Liver (tissue), 9 donors: ENCODE measurements around the gene SCUBE3. TPM values are rescaled to one million over a fixed set of nuclear protein-coding genes. Genes with fewer than 3 reads are reported as not detected.

Experiments used
- DNase-seq: peaks from one replicate; pipeline ENCODE4 v3.0.0-alpha.2; 2017; ENCODE audit warnings: low spot score
- H3K27ac ChIP-seq, 2 donors: one replicate each; pipeline ENCODE4 v1.7.0; 2013; ENCODE audit warnings: inconsistent platforms in 2 of 2, low read length in 2 of 2, control low read depth in 1 of 2, low read depth in 1 of 2, mild to moderate bottlenecking in 1 of 2
- H3K27me3 ChIP-seq, 4 donors: one replicate each; pipeline versions ENCODE4 v1.6.1 to v1.7.0; 2013; ENCODE audit warnings: low read length in 3 of 4, inconsistent platforms in 1 of 4, mild to moderate bottlenecking in 1 of 4, moderate library complexity in 1 of 4; ENCODE audit not compliant: control insufficient read depth in 4 of 4, insufficient read depth in 4 of 4
- H3K36me3 ChIP-seq, 4 donors: one replicate each; pipeline versions ENCODE4 v1.6.1 to v1.7.0; 2013; ENCODE audit warnings: low read length in 3 of 4, mild to moderate bottlenecking in 3 of 4, low read depth in 1 of 4, moderate library complexity in 1 of 4; ENCODE audit not compliant: control insufficient read depth in 4 of 4, insufficient read depth in 3 of 4
- H3K4me1 ChIP-seq, 4 donors: one replicate each; pipeline versions ENCODE4 v1.6.1 to v1.7.0; 2013; ENCODE audit warnings: low read length in 3 of 4, mild to moderate bottlenecking in 3 of 4, moderate library complexity in 1 of 4; ENCODE audit not compliant: control insufficient read depth in 4 of 4, insufficient read depth in 4 of 4
- H3K4me3 ChIP-seq, 3 donors: one replicate each; pipeline versions ENCODE4 v1.6.1 to v1.7.0; 2013; ENCODE audit warnings: low read length in 3 of 3, control low read depth in 1 of 3, low read depth in 1 of 3, mild to moderate bottlenecking in 1 of 3
- H3K9ac ChIP-seq, 2 donors: one replicate each; pipeline ENCODE4 v1.7.0; 2013; ENCODE audit warnings: low read length in 2 of 2, mild to moderate bottlenecking in 2 of 2, moderate library complexity in 2 of 2, control low read depth in 1 of 2, low read depth in 1 of 2
- H3K9me3 ChIP-seq, 4 donors: one replicate each; pipeline versions ENCODE4 v1.6.1 to v1.7.0; 2013; ENCODE audit warnings: low read length in 3 of 4; ENCODE audit not compliant: control insufficient read depth in 4 of 4
- ATF3 ChIP-seq: IDR thresholded peaks from 2 replicates; pipeline ENCODE4 v1.6.1; 2016; ENCODE audit warnings: antibody characterized with exemption
- CTCF ChIP-seq: fragments of 150-350 bp; IDR thresholded peaks from 2 replicates; pipeline ENCODE4 v1.5.1; 2017; ENCODE audit warnings: improper control_type of control experiment, low read depth, low read length; ENCODE audit not compliant: missing input control
- EGR1 ChIP-seq, 2 donors: IDR thresholded peaks; 2 replicates each; pipeline ENCODE4 v1.6.1; 2016 to 2018; ENCODE audit warnings: antibody characterized with exemption in 2 of 2, low read depth in 2 of 2
- FOXA1 ChIP-seq: IDR thresholded peaks from 2 replicates; pipeline ENCODE4 v1.6.1; 2016; ENCODE audit warnings: antibody characterized with exemption
- FOXA2 ChIP-seq: IDR thresholded peaks from 2 replicates; pipeline ENCODE4 v1.6.1; 2016; ENCODE audit warnings: antibody characterized with exemption
- GABPA ChIP-seq, 2 donors: IDR thresholded peaks in 1 of 2; conservative IDR thresholded peaks in 1 of 2; 2 replicates each; pipeline ENCODE4 v1.6.1; 2016; ENCODE audit warnings: antibody characterized with exemption in 2 of 2, mild to moderate bottlenecking in 1 of 2, moderate library complexity in 1 of 2
- HNF4G ChIP-seq: IDR thresholded peaks from 2 replicates; pipeline ENCODE4 v1.6.1; 2016; ENCODE audit warnings: antibody characterized with exemption
- JUND ChIP-seq, 2 donors: IDR thresholded peaks; 2 replicates each; pipeline ENCODE4 v1.6.1; 2016; ENCODE audit warnings: antibody characterized with exemption in 2 of 2
- MAX ChIP-seq: IDR thresholded peaks from 2 replicates; pipeline ENCODE4 v1.6.1; 2016; ENCODE audit warnings: antibody characterized with exemption
- NR2F2 ChIP-seq: IDR thresholded peaks from 2 replicates; pipeline ENCODE4 v1.6.1; 2016; ENCODE audit warnings: antibody characterized with exemption
- RAD21 ChIP-seq, 2 donors: IDR thresholded peaks; 2 replicates each; pipeline ENCODE4 v1.6.1; 2016; ENCODE audit warnings: antibody characterized with exemption in 2 of 2, mild to moderate bottlenecking in 2 of 2
- REST ChIP-seq: IDR thresholded peaks from 2 replicates; pipeline ENCODE4 v1.6.1; 2016; ENCODE audit warnings: antibody characterized with exemption, mild to moderate bottlenecking
- RXRA ChIP-seq, 2 donors: IDR thresholded peaks; 2 replicates each; pipeline ENCODE4 v1.6.1; 2017 to 2018; ENCODE audit warnings: antibody characterized with exemption in 2 of 2, mild to moderate bottlenecking in 1 of 2
- SP1 ChIP-seq: IDR thresholded peaks from 2 replicates; pipeline ENCODE4 v1.6.1; 2018; ENCODE audit warnings: antibody characterized with exemption, mild to moderate bottlenecking
- YY1 ChIP-seq: IDR thresholded peaks from 2 replicates; pipeline ENCODE4 v1.6.1; 2016; ENCODE audit warnings: antibody characterized with exemption, mild to moderate bottlenecking
- ZBTB33 ChIP-seq: IDR thresholded peaks from 2 replicates; pipeline ENCODE4 v1.6.1; 2016; ENCODE audit warnings: antibody characterized with exemption
- WGBS: extraction: QIAGEN DNeasy Blood & Tissue Kit; methylation state at CpG from one replicate; pipeline ENCODE4 v1.1.7; 2013; 5-methylcytosine and 5-hydroxymethylcytosine counted together
- polyA plus RNA-seq, 2 donors: library from polyadenylated mRNA; stranded (reverse) in 1 of 2; unstranded in 1 of 2; fragments of 200-250 nt in 1 of 2; fragments of >200 nt in 1 of 2; fragmentation: Nextera tagmentation in 1 of 2; extraction: Ambion mirVana in 1 of 2; gene quantifications; one replicate each; pipeline versions ENCODE4 v1.2.1 to v1.2.3, GENCODE V29; 2013 to 2015
- total RNA-seq, 2 donors: library from RNA; depleted of rRNA; stranded (reverse); fragments of >200 nt; gene quantifications; one replicate each; pipeline ENCODE4 v1.2.3, GENCODE V29; 2014
- donor health status: healthy.
- donor health status: healthy.
- donor health status: healthy.
- donor health status: healthy.
- donor health status: healthy.

Gene SCUBE3
- total and polyA plus RNA-seq, 4 donors: 0.03 to 0.09 (median 0.07) TPM

GRCh38 chr6:35258336-35258735 lies 44.6 kb downstream of the SCUBE3 start:
- H3K27ac ChIP-seq: no peak overlapping the region

More at GRCh38 chr6:35258336-35258735, 44.6 kb downstream of the SCUBE3 start:
- H3K36me3 ChIP-seq: no peaks in the 10 kb centered on the region
- 72% methylated on average over 7 of the region's 7 CpGs for WGBS
- DNase-seq: no peak
- H3K9me3 ChIP-seq: no peaks in the 10 kb centered on the region
- H3K9ac ChIP-seq: peak overlapping the region in 1 of 2 donors; percentile 68
- TF ChIP-seq JUND (IDR thresholded peaks at IDR 0.05): no peak
- TF ChIP-seq ATF3: no peak
- no peak for TF ChIP-seq RAD21 (IDR thresholded peaks at IDR 0.05)
- no peak for TF ChIP-seq MAX
- TF ChIP-seq HNF4G: no peak
- no peak for TF ChIP-seq RXRA (IDR thresholded peaks at IDR 0.05)
- TF ChIP-seq CTCF: no peak
- TF ChIP-seq FOXA2: no peak
- no peak for TF ChIP-seq SP1
- TF ChIP-seq ZBTB33: no peak
- no peak for TF ChIP-seq REST
- TF ChIP-seq YY1: no peak
- no peak for TF ChIP-seq EGR1 (IDR thresholded peaks at IDR 0.05; ENCODE audit: low read depth in 2 of 2)
- TF ChIP-seq GABPA (IDR thresholded peaks at IDR 0.05 in 1 of 2, conservative IDR thresholded peaks at IDR 0.05 in 1 of 2): no peak
- TF ChIP-seq FOXA1: no peak
- no peak for TF ChIP-seq NR2F2
- peak overlapping the region in 1 of 3 donors; percentile 79 for H3K4me3 ChIP-seq
- H3K4me1 ChIP-seq: peaks cover 6 to 19% (median 12%) of the 10 kb centered on the region in 4 donors
- no peaks in the 10 kb centered on the region for H3K27me3 ChIP-seq
